UCSD-AML1 (cell line): ENCODE measurements around the gene MXI1.

ENCODE experiments used
- DNase-seq: peaks from one replicate; lab custom pipeline; 2025; ENCODE audit not compliant: unreplicated experiment; lab: John Stamatoyannopoulos, UW

The MXI1 gene

DNA sequence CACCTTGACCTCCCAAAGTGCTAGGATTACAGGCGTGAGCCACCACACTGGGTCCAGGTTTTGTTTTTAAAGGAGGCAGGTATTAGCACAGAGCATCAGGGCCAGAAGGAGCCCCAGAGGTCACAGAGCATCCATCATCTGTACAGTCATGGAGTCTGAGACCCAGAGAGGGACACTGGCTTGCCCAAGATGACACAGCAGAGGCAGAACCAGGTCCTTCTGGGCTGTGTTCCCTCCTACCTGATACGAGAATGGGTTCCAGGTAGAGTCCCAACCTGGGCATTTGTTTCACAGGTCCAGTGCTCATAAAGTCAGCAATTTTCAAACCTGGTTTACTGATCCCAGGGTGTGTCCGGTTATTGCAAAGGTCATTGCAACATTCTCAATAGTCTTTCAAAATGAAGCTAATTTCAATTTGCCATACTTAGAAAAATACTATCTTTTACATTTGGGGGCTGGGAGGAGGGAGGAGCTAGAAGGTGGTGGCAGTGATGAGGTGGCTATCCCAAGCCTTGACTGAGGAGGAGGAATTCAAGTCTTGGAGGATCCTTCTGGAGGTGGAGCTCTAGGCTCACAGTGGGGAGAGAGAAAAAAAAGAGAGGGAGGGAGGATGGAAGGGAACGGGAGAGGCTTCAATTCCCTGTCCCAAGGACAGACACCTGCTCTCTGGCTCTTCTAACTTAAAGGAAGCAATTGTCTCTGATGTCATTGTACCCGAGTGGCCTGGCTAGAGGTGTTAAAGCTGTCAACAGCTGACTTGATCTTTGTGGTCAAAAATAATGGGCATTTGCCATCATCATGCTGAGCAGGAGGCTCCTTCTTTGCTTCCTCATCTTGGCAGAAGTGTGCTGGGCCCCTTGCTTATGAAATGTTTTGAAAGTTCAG lies 8.1 kb downstream of the MXI1 start:
- no peak for DNase-seq

DNA sequence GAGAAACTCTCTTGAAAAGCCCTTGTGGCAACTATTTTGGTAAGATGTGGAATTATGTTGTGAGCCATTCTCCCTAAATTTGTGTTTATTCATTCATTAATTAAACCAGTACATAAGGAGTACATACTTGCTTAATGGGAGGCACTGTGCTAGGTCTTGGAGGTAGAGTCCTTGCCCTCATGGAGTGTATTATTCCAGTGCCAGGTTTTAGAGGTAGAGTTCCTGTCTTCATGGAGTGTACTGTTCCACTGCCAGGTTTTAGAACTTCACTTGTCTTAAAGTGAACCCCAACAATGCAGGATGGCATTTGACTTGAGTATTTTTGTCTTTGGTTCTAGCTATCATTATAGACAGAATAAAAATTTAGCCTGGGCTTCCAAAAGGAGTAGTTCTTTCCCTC lies 8.8 kb downstream of the MXI1 start:
- no peak for DNase-seq

DNA sequence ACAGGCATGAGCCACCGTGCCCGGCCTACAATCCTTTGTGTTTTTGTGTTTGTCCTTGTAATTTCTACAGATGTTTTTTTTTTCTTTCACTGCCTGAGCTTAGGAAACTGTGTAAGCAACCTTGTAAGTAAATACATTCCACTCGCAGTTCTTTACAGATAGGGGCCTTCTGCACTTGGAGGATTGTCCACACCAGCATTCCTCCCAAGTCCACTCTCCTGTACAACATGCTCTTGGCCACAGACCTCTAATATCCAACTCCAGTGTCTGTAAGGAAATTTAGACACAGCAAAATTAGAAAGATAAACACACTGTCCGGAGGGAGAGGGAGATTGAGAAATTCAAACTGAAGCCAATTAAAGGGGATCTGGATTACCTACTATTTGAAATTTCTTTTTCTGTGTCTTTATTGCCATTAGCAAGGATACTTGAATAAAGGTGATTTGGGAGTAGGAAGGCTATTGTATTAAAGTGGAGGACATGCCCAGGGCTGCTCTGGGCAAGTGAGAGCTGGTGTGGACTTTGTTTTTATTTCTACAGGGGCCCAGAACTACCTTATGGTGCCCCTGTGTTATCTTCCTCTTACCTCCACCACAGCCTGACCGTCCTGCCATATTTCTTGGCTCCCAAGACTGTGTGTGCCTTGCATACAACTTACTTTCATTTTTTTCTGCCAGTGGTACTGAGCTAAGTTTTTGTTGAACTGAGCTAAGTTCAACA lies 9.7 kb downstream of the MXI1 start:
- no peak for DNase-seq

DNA sequence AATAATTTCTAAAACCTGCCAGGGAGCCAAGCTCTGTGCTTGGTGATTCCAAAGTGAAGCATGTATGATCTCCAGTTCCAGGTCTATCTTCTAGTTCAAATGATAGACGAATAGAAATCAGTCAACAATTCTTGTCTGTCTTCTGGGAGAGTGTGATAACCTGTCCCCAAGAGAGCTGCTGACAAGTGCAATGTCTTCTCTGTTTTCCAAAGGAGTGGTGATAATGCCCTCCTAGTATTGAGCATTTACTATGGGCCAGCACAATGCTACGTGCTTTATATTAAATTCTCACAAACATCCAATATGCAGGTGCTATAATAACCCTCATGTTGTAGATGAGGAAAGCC lies 10.2 kb downstream of the MXI1 start:
- no peak for DNase-seq

GRCh38 chr10:110218632-110219031 lies 11.2 kb downstream of the MXI1 start:
- peak; percentile 52 for DNase-seq

- no peak for DNase-seq
Measured at GRCh38 chr10:110219884-110220283, 12.5 kb downstream of the MXI1 start.

- no peak for DNase-seq
Measured at GRCh38 chr10:110220398-110220797, 13.0 kb downstream of the MXI1 start.

DNA sequence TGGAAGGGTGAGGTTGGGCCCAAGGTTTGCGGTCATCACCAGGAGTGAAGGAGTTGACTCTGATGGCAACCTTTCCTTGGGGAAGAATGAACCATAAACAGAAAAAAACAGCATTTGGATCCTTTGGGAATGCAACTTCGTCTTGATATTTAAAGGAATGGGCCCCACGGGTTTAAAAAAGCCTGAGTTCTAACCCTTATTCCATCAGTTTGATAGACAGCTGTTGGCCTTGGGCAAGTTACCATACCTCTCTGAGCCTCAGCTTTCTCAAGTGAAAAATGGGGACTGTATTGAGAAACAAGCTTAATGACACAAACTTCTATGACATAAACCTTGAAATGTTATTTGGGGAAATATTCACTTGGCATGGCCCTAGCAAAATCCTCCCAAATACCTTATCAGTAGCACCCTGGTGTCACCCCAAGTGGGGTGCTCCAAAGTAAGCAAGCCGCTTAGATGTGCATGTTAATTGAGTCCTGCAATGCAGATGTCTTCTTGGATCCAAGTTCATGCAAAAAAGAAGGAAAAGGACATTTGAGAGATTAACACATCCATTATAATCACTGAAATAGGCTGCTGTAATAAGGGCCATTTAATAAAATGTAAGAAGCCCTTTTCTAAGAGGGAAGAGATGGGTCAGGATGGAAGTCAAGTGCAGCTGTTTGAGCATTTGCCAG lies 13.8 kb downstream of the MXI1 start:
- no peak for DNase-seq

- DNase-seq: peak; percentile 69
Measured at GRCh38 chr10:110221721-110222261, 14.4 kb downstream of the MXI1 start.

DNA sequence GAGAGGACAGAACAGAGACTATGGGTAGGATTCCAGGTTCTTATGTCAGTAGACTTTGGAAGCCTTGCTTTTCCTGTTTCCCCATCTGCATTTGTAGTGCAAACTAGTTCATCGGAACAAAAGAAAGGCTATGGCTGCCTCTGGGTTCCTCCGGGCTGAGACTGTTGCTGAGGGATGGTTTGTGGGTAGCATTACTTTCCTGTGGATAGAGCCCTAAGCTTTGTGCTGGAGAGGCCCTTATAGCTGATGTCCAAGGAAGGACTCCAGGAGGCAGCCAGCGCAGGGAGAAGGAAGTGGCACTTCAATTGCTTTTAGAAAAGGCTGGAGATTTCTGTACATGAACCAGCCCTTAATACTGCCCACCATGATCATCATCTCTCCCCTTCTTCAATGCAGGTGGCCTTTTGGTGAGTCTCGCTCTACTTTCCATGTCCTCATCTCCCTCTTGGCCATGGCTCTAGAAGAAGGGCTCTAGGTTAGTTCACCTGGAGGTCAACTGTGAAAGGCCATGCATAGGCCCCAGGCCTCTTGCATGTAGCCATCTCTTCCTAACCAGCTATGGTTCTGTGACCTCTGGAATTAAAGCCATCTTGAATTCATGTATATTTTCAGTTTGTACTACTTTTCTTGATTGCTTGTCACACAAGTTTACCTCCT lies 15.4 kb downstream of the MXI1 start:
- no peak for DNase-seq

DNA sequence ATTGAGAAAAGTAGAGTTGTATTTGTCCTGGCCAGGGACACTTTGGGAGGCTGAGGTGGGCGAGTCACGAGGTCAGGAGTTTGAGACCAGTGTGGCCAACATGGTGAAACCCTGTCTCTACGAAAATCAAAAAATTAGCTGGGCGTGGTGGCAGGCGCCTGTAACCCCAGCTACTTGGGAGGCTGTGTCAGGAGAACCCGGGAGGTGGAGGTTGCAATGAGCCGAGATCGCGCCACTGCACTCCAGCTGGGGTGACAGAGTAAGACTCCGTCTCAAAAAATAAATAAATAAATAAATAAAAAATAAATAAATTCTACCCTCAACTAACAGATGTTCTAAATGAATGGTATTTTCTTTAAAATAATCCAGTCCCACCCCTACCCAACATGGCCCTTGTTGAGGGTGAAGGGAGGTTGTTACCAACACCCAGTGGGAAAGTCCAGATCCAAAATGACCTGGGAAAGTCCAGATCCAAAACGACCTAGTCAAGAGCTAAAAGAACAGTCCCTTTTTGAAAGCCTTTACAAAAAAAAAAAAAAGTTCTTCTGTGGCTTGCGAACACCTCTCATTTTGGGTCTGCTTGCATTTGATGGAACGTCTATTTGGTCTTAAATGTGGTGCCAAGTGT lies 16.0 kb downstream of the MXI1 start:
- DNase-seq: no peak

- DNase-seq: no peak
Measured at GRCh38 chr10:110224992-110225391, 17.6 kb downstream of the MXI1 start.

DNA sequence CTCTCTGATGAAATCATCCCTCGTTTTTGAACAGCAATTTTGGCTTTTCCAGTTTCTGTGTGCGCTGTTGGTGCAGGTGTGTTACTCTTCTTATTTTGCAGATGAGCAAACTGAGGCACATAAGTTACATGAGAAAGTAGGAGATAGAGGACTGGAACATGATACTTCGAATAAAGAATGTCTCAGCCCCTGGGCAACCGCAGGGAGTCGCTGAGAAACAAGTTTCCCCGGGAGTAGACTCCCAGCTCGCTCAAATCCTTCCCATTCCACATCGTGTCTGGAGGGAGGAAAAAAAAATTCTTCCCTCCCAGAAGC lies 18.0 kb downstream of the MXI1 start:
- no peak for DNase-seq

DNA sequence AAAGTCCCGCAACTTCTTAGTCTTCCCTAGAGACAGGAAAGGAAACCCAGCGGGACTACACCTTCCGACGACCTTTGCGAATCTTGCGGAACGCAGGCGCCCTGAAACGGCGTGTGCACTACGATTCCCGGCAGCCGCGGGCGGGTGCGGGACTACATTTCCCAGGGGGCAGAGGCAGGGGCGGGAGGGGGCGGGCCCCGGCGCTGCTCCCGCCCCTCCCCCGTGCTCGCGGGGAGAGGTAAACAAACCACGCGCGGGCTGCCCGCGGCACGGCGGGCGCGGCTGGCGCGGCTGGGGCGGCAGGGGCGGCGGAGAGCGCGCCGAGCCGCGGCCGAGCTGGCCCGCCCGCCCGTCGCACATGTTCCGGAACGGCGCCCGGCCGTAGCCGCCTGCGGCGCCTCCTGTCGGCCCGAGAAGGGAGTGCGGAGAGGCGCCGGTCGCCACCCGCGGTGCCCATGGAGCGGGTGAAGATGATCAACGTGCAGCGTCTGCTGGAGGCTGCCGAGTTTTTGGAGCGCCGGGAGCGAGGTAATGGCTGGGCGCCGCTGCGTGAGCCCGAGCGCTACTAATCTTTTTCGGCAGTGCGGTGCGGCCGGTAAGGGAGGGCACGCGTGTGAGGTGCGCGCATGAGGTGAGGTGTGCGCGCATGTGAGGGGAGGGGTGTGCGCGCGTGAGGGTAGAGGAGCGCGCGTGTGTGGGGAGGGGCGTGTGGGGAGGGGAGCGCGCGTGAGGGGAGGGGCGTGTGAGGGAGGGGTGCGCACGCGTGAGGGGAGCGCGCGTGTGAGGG lies 18.5 kb downstream of the MXI1 start:
- DNase-seq: peak; percentile 94

DNA sequence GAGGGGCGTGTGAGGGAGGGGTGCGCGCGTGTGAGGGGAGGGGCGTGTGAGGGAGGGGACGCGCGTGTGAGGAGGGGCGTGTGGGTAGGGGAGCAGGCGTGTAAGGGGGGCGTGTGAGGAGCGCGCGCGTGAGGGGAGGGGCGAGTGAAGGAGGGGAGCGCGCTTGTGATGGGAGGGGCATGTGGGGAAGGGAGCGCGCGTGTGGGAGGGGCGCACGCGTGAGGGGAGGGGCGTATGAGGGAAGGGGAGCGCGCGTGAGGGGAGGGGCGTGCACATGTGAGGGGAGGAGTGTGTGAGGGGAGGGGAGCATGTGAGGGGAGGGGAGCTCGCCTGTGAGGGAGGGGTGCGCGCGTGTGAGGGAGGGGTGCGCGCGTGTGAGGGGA lies 19.1 kb downstream of the MXI1 start:
- peak; percentile 92 for DNase-seq

DNA sequence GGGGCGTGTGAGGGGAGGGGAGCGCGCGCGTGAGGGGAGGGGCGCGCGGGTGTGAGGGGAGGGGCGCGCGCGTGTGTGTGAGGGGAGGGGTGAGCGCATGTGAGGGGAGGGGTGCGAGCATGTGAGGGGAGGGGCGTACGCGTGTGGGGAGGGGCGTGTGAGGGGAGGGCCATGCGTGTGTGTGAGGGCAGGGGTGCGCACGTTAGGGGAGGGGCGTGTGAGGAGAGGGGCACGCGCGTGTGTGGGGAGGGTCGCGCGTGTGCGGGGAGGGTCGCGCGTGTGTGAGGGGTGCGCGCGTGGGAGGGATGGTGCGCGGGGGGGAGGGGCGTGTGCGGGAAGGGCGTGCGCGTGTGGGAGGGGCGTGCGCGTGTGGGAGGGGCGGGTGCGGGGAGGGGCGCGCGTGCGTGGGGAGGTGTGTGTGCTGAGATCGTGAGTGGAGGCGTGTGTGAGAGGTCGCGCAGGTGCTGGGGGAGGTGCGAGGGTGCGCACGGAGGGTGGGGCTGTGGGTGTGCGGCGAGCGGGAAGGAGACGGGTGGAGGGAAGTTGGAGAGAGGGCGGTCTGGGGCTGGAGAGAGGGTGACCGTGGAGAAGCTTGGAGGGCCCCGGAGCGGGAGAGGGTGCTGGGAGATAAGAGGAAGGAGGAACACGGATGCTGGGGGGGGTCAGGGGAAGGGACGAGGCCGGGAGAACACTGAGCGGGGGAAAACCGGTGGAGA lies 19.7 kb downstream of the MXI1 start:
- peak; percentile 87 for DNase-seq

DNA sequence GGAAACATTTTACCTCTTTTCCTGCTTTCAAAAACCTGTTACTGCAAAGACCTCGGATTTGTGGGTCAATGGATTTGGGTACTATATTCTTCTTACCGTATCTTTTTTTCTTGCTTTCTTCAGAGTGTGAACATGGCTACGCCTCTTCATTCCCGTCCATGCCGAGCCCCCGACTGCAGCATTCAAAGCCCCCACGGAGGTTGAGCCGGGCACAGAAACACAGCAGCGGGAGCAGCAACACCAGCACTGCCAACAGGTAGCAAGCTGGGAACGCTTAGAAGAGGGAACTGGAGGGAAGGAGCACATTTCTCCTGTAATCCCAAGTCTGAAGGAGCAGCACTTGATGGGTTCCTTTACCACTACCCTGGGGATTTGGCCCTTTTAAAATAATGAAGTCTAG lies 20.7 kb downstream of the MXI1 start:
- no peak for DNase-seq

DNA sequence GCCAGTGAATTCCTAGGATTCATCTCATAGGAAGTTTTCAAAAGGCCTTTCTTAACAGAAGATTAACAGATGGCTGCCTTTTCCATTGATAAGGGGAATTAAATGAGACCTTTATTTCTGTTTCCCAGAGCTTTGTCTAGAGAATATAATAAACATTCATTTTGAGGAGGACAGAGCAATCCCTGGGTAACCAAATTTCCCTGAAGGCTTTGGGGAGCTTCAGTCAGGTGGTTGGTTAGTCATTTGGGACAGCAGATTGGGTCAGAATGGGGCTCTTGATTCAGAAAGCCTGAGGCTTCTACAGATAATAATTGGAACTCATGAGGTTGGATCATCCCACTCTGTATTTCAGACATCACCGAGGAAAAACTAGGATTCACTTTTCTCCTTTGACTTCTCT lies 21.8 kb downstream of the MXI1 start:
- DNase-seq: no peak

DNA sequence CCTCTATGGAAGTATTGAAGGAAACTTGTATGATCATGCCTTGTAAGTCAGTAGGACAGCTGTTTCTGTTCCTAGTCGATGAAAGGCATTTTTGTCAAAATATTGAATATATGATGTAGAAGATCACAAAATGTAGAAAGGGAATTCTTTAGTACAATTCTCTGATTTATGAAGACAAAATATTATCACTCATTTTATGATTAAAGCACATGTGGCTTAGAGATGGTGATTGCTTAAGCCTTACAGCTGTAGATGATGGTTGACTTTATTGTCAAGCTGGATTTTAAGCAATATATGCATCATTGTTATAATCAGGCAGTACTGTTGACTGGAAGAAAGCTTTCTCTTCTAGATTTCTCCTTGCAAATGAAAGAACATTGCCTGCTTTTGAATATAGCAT lies 26.4 kb downstream of the MXI1 start:
- no peak for DNase-seq
